ENCODE results near the gene ITGA8. TPM values are rescaled to one million over a fixed set of nuclear protein-coding genes. Genes with fewer than 3 reads are reported as not detected.
A peak's percentile ranks its signal among the peaks of the same experiment; 100 is the strongest.

ITGA8 gene
- total and polyA plus RNA-seq, 7 donors: 0.47 to 5.0 (median 1.4) TPM

- no peaks in the 10 kb centered on the region for H3K36me3 ChIP-seq (ENCODE audit: insufficient read depth in 1 of 2, low read depth in 1 of 2)
- DNase-seq (no peak), ATAC-seq (no peak)
- 88 to 95% (median 94%) methylated on average over 4 of the region's 4 CpGs for WGBS, 3 donors
- no peaks in the 10 kb centered on the region for H3K27me3 ChIP-seq (ENCODE audit: insufficient read depth in 3 of 3, low read length in 2 of 3)
- no peak overlapping the region for H3K27ac ChIP-seq
- intact Hi-C loops (cut with DNase I): no loop called here
- H3K9me3 ChIP-seq: no peaks in the 10 kb centered on the region
- TF ChIP-seq, protein P1, sequence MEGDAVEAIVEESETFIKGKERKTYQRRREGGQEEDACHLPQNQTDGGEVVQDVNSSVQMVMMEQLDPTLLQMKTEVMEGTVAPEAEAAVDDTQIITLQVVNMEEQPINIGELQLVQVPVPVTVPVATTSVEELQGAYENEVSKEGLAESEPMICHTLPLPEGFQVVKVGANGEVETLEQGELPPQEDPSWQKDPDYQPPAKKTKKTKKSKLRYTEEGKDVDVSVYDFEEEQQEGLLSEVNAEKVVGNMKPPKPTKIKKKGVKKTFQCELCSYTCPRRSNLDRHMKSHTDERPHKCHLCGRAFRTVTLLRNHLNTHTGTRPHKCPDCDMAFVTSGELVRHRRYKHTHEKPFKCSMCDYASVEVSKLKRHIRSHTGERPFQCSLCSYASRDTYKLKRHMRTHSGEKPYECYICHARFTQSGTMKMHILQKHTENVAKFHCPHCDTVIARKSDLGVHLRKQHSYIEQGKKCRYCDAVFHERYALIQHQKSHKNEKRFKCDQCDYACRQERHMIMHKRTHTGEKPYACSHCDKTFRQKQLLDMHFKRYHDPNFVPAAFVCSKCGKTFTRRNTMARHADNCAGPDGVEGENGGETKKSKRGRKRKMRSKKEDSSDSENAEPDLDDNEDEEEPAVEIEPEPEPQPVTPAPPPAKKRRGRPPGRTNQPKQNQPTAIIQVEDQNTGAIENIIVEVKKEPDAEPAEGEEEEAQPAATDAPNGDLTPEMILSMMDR (IDR thresholded peaks at IDR 0.05): no peak
- H3K4me1 ChIP-seq: no peaks in the 10 kb centered on the region
- H3K4me3 ChIP-seq: no peak overlapping the region
Measured at GRCh38 chr10:15652757-15653156, 67.0 kb downstream of the ITGA8 start.

DNA sequence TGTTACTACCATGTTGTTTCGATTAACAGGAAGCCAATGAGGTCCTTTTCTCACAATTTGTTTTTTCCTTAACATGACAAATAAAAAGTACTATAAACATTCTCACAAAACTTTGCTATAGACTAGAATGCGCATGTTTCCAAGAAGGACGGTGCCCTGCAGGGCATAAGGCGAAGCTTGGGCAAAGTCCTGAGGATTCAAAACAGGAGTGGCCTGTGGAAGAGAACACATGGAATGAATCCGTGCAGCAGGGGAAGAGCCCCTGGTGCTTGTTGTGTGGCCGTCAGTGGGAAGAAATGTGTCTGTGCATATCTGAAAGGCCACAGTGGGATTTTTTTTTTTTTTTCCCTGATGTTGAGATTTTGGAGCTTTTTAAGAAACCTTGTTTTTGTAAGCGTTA, 67.6 kb downstream of the ITGA8 start:
- no peak for DNase-seq
- Histone ChIP-seq H3K4me1 (no peaks in the 10 kb centered on the region), H3K9me3 (no peaks in the 10 kb centered on the region), H3K27me3 (ENCODE audit: insufficient read depth in 3 of 3, low read length in 2 of 3) (no peaks in the 10 kb centered on the region), H3K27ac (no peak overlapping the region), H3K4me3 (no peak overlapping the region), H3K36me3 (ENCODE audit: insufficient read depth in 1 of 2, low read depth in 1 of 2) (no peaks in the 10 kb centered on the region)
- TF ChIP-seq, protein P1 (IDR thresholded peaks at IDR 0.05): no peak
- intact Hi-C loops (cut with DNase I): no loop called here
- WGBS, 3 donors: 75 to 84% (median 79%) methylated on average over 7 of the region's 7 CpGs
- no peak for ATAC-seq

DNA sequence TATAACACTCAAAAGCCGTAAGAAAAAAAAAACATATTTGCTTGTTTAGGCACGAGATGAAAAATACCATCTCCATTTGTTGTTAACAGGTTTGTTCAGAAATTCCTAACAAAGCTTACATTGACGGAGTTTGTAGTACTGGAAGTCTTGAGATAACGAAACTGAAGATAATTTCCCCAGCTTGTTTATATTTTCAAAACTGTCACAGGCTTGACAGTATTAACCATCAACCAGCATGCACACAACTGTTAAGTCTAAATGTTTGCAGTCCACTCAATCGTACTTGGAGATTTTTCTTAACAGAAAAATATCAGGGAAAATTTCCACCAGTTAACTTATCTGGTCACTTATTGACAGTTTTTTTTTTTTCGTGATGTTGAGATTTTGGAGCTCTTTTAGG, 68.5 kb downstream of the ITGA8 start:
- Histone ChIP-seq H3K36me3 (ENCODE audit: insufficient read depth in 1 of 2, low read depth in 1 of 2) (no peaks in the 10 kb centered on the region), H3K4me3 (no peak overlapping the region), H3K27me3 (ENCODE audit: insufficient read depth in 3 of 3, low read length in 2 of 3) (no peaks in the 10 kb centered on the region), H3K9me3 (no peaks in the 10 kb centered on the region), H3K27ac (no peak overlapping the region), H3K4me1 (no peaks in the 10 kb centered on the region)
- TF ChIP-seq, protein P1 (IDR thresholded peaks at IDR 0.05): no peak
- WGBS, 3 donors: 77 to 84% (median 84%) methylated on average over 6 of the region's 6 CpGs
- no peak for ATAC-seq
- intact Hi-C loops (cut with DNase I): no loop called here
- DNase-seq: no peak

- Histone ChIP-seq H3K9me3 (no peaks in the 10 kb centered on the region), H3K27me3 (ENCODE audit: insufficient read depth in 3 of 3, low read length in 2 of 3) (peaks cover 0 to 4% (median 0%) of the 10 kb centered on the region in 3 donors), H3K4me3 (no peak overlapping the region), H3K27ac (no peak overlapping the region), H3K4me1 (no peaks in the 10 kb centered on the region), H3K36me3 (ENCODE audit: insufficient read depth in 1 of 2, low read depth in 1 of 2) (no peaks in the 10 kb centered on the region)
- intact Hi-C loops (cut with DNase I): no loop called here
- DNase-seq: no peak
- TF ChIP-seq, protein P1 (IDR thresholded peaks at IDR 0.05): no peak
- no peak for ATAC-seq
- WGBS, 3 donors: 46 to 57% (median 55%) methylated on average over 2 of the region's 2 CpGs
Measured at GRCh38 chr10:15642095-15642494, 77.6 kb downstream of the ITGA8 start.

DNA sequence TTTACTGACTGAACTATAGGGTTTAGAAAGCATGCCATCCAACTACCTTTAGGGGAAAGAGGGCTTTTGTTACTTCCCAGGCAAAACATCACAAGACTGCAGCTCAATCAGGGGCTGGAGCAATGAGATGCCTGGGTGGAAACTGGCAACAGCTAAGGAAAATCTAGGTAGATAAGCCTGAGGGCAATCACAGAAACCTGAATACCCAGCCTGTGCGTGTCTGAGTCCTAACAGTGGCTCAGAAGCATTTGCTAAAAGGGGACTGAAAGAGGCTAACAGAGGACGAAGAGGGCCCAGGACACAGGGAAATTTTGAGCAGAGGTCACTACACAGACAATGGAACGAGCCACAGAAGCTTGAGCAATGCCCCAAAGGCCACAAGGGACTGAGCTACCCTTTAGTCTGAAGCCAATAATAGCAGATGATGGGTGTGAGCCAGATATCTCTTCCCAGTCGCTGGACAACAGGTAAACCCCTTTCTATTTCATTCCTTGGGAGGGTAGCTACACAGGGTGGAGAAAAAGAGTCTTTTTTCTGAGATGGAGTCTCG, 79.1 kb downstream of the ITGA8 start:
- H3K27ac ChIP-seq: no peak overlapping the region
- TF ChIP-seq, protein P1 (IDR thresholded peaks at IDR 0.05): no peak

More for the DNA sequence above, 79.1 kb downstream of the ITGA8 start:
- WGBS, 3 donors: 57 to 69% (median 62%) methylated on average over 5 of the region's 5 CpGs
- Histone ChIP-seq H3K9me3 (no peaks in the 10 kb centered on the region), H3K27me3 (ENCODE audit: insufficient read depth in 3 of 3, low read length in 2 of 3) (peaks cover 0 to 4% (median 0%) of the 10 kb centered on the region in 3 donors), H3K36me3 (ENCODE audit: insufficient read depth in 1 of 2, low read depth in 1 of 2) (no peaks in the 10 kb centered on the region), H3K4me1 (no peaks in the 10 kb centered on the region), H3K4me3 (no peak overlapping the region)
- DNase-seq (no peak), ATAC-seq (peak in 1 of 4 donors; percentile 42)
- intact Hi-C loops (cut with DNase I): no loop called here
